Caco-2 (cell line): ENCODE data around the gene COTL1. TPM values are rescaled to one million over a fixed set of nuclear protein-coding genes. Genes with fewer than 3 reads are reported as not detected.
A peak's percentile ranks its signal among the peaks of the same experiment; 100 is the strongest.

ENCODE experiments used
- BruUV-seq: library from RNA; stranded (reverse); fragments of 400-500 nt; replicated peaks from 2 replicates; lab custom pipeline; 2021; lab: Mats Ljungman, UMichigan
- CTCF ChIA-PET: fragments of 300-600 bp; sonication (Branson Sonifier 250); formaldehyde crosslinking; loops from one replicate; lab custom pipeline; 2022; ENCODE audit warnings: antibody characterized with exemption; lab: Charles Lee
- POLR2A ChIA-PET: fragments of 300-600 bp; sonication (Branson Sonifier 250); formaldehyde crosslinking; loops from one replicate; lab custom pipeline; 2022; ENCODE audit warnings: antibody characterized with exemption; lab: Charles Lee
- DNase-seq, 2 experiments: peaks; one replicate each; pipeline versions ENCODE4 v3.0.0 to v3.0.0-alpha.2; 2020 to 2022
- H3K27me3 ChIP-seq: replicated peaks from 2 replicates; pipeline ENCODE4 v1.6.0; 2011; ENCODE audit warnings: low read length; ENCODE audit not compliant: control insufficient read depth, insufficient read depth
- H3K36me3 ChIP-seq: 2 replicates; pipeline ENCODE4 v1.5.1; 2011; ENCODE audit warnings: low read length; ENCODE audit not compliant: control insufficient read depth, insufficient read depth
- H3K4me1 ChIP-seq: fragments of 250-450 bp; sonication (Bioruptor Pico); 2 replicates; pipeline ENCODE4 v1.5.1; 2020; ENCODE audit warnings: mild to moderate bottlenecking
- H3K4me3 ChIP-seq: 2 replicates; pipeline ENCODE4 v1.5.1; 2011; ENCODE audit warnings: low read depth, mild to moderate bottlenecking, control low read depth, low read length
- H3K9me3 ChIP-seq: fragments of 250-450 bp; sonication (Bioruptor Pico); 2 replicates; pipeline ENCODE4 v1.5.1; 2020; ENCODE audit warnings: mild to moderate bottlenecking, moderate library complexity
- H3K27ac Mint-ChIP-seq: one replicate; pipeline ENCODE4 v1.8.0; 2022; ENCODE audit warnings: mixed read lengths; ENCODE audit not compliant: unreplicated experiment
- H3K27me3 Mint-ChIP-seq: one replicate; pipeline ENCODE4 v1.8.0; 2022; ENCODE audit warnings: mixed read lengths; ENCODE audit not compliant: insufficient read depth, unreplicated experiment
- H3K36me3 Mint-ChIP-seq: one replicate; pipeline ENCODE4 v1.8.0; 2022; ENCODE audit warnings: mild to moderate bottlenecking, mixed read lengths; ENCODE audit not compliant: insufficient read depth, unreplicated experiment
- H3K4me1 Mint-ChIP-seq: one replicate; pipeline ENCODE4 v1.8.0; 2022; ENCODE audit warnings: low read depth, mixed read lengths; ENCODE audit not compliant: unreplicated experiment
- H3K4me3 Mint-ChIP-seq: one replicate; pipeline ENCODE4 v1.8.0; 2022; ENCODE audit warnings: mild to moderate bottlenecking, moderate library complexity, mixed read lengths; ENCODE audit not compliant: unreplicated experiment
- H3K9me3 Mint-ChIP-seq: one replicate; pipeline ENCODE4 v1.8.0; 2022; ENCODE audit warnings: mixed read lengths; ENCODE audit not compliant: unreplicated experiment
- CTCF ChIP-seq, 2 experiments: fragments of 200-600 bp in 1 of 2; IDR thresholded peaks; 1 replicate in 1 of 2; 2 replicates in 1 of 2; pipeline versions ENCODE4 v1.5.1 to v1.8.0; 2011 to 2022; ENCODE audit warnings: antibody characterized with exemption in 1 of 2, control low read depth in 1 of 2, inconsistent platforms in 1 of 2, low read depth in 1 of 2, low read length in 1 of 2, mild to moderate bottlenecking in 1 of 2, moderate library complexity in 1 of 2; ENCODE audit not compliant: insufficient read depth in 1 of 2, severe bottlenecking in 1 of 2, unreplicated experiment in 1 of 2
- intact Hi-C: fragments of 100-400 bp; cut with micrococcal nuclease; formaldehyde crosslinking; loops from one replicate; pipeline ENCODE4 v1.10.0; 2022; ENCODE audit not compliant: unreplicated experiment
- total RNA-seq: library from RNA; stranded (reverse); gene quantifications from 2 replicates; pipeline ENCODE4 v1.2.3, GENCODE V29; 2022

The COTL1 gene
- total RNA-seq, 1 experiment from 2014 or later: 434 TPM

DNA sequence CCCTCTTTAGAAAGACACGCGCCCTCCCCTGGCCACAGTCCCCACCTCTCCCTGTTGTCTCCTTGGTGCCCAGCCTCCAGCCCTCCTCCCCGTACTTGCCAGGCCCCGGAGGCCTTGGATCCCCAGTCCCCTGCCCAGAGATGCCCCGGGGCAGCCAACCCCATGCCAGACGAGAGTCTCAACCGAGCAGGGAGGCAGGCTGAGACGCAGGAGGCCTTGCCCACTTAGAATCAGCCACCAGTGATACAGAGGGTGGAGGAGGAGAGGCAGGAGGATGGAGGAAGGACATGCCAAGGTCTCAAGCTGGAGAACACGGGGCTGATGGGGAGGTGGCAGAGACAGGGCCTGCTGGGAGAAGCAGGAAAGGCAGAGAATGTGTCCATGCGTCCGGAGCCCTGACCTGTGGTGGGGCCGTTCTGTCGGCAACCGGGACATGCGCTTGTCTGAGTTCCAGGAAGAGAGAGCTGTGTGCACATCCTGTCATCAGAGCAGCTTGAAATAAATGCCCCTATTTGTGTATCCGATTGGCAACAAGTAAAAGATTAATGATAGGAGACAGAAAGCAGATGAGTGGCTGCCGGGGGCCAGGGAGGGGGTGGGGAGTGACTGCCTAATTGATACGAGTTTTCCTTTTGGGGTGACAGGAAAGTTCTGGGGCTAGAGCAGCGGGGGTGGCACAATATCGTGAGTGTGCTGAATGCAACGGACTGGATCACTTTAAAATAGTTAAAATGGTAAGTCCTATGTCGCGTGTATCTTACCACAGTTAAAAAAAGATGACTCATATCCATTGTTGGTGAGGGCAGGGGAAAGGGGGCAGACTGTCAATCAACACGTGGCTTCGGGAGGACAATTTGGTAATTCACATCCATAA is 68.7 kb downstream of the COTL1 start:
- no peaks in the 10 kb centered on the region for H3K9me3 ChIP-seq
- BruUV-seq: no TSS peak
- Mint-ChIP-seq H3K36me3 (peaks cover 9% of the 10 kb centered on the region), H3K27me3 (no peaks in the 10 kb centered on the region), H3K4me1 (peaks cover 39% of the 10 kb centered on the region), H3K27ac (peak overlapping the region; percentile 54), H3K4me3 (no peak overlapping the region), H3K9me3 (no peaks in the 10 kb centered on the region)
- no peak for TF ChIP-seq CTCF (IDR thresholded peaks at IDR 0.05; ENCODE audit: insufficient read depth in 1 of 2, low read depth in 1 of 2, low read length in 1 of 2, severe bottlenecking in 1 of 2, unreplicated experiment in 1 of 2)
- H3K27me3 ChIP-seq: no peaks in the 10 kb centered on the region
- ChIA-PET POLR2A (no interaction called here), CTCF (no interaction called here)
- H3K36me3 ChIP-seq: no peaks in the 10 kb centered on the region
- no peak overlapping the region for H3K4me3 ChIP-seq
- intact Hi-C loops: no loop called here
- DNase-seq: no peak
- H3K4me1 ChIP-seq: peaks cover 4% of the 10 kb centered on the region; the same call in 1 of the 2 replicates

GRCh38 chr16:84548508-84548907 is 69.4 kb downstream of the COTL1 start:
- POLR2A ChIA-PET: no interaction called here
- no peak for DNase-seq
- TF ChIP-seq CTCF (IDR thresholded peaks at IDR 0.05; ENCODE audit: insufficient read depth in 1 of 2, low read depth in 1 of 2, low read length in 1 of 2, severe bottlenecking in 1 of 2, unreplicated experiment in 1 of 2): no peak
- CTCF ChIA-PET: no interaction called here
- no peaks in the 10 kb centered on the region for H3K27me3 Mint-ChIP-seq
- Histone ChIP-seq H3K4me3 (no peak overlapping the region), H3K27me3 (no peaks in the 10 kb centered on the region), H3K9me3 (no peaks in the 10 kb centered on the region), H3K36me3 (no peaks in the 10 kb centered on the region), H3K4me1 (peaks cover 8% of the 10 kb centered on the region; the same call in 1 of the 2 replicates)
- H3K9me3 Mint-ChIP-seq: no peaks in the 10 kb centered on the region
- intact Hi-C loops: no loop called here
- H3K27ac Mint-ChIP-seq: peak overlapping the region; percentile 54
- H3K36me3 Mint-ChIP-seq: peaks cover 9% of the 10 kb centered on the region
- BruUV-seq: no TSS peak
- H3K4me3 Mint-ChIP-seq: no peak overlapping the region
- peaks cover 37% of the 10 kb centered on the region for H3K4me1 Mint-ChIP-seq

DNA sequence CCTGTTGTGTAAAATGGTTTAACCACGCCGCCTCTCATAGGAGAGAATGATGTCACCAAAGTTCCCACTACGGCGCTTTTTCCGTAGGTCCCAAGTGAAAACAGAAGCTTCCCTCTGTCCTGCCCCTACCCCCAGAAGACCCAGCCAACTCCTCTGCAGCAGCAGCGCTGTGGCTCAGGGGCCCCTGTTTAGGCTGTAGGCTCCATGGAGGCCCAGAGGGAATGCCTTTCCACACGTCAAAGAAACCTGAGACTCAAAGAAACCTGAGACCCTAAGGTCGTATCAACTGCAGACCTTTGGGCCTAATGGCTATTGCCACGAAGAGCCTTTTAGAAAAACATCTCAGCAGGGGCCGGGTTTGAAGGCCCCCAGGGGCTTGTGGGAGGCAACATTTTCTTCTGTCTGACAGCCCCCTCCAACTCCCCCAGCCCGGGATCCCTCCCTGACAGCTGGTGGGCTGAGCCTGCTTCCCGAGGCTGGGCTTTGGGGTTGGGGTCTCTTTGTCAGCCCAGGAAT is 70.3 kb downstream of the COTL1 start:
- H3K9me3 Mint-ChIP-seq: no peaks in the 10 kb centered on the region
- ChIA-PET POLR2A (interaction anchor here (0.7 kb wide), 1 partner anchor 15 kb away, joined by 4 read pairs; no protein-coding TSS in a partner anchor), CTCF (no interaction called here)
- H3K27ac Mint-ChIP-seq: peak overlapping the region; percentile 29
- no peak overlapping the region for H3K4me3 Mint-ChIP-seq
- peaks cover 9% of the 10 kb centered on the region for H3K36me3 Mint-ChIP-seq
- peaks cover 36% of the 10 kb centered on the region for H3K4me1 Mint-ChIP-seq
- TF ChIP-seq CTCF (IDR thresholded peaks at IDR 0.05; ENCODE audit: insufficient read depth in 1 of 2, low read depth in 1 of 2, low read length in 1 of 2, severe bottlenecking in 1 of 2, unreplicated experiment in 1 of 2): no peak
- Histone ChIP-seq H3K4me3 (no peak overlapping the region), H3K36me3 (no peaks in the 10 kb centered on the region), H3K27me3 (no peaks in the 10 kb centered on the region), H3K9me3 (no peaks in the 10 kb centered on the region), H3K4me1 (peaks cover 15% of the 10 kb centered on the region; the same call in 1 of the 2 replicates)
- H3K27me3 Mint-ChIP-seq: no peaks in the 10 kb centered on the region
- DNase-seq: no peak
- intact Hi-C loops: no loop called here
- BruUV-seq: no TSS peak
